Effector memory CD4-positive, alpha-beta T cell (primary cell): ENCODE results near the gene GDI2.
"Not testable (repeated sequence)": the region's sequence is repeated elsewhere in the genome, so short reads cannot be mapped to it uniquely, and the experiment has no call there.

ENCODE experiments used
- DNase-seq, 3 donors: peaks; one replicate each; pipeline ENCODE4 v3.0.0-alpha.2; 2020
- H3K27ac ChIP-seq: 2 replicates; pipeline ENCODE4 v1.7.0; 2013; ENCODE audit warnings: mild to moderate bottlenecking, low read length, moderate library complexity; ENCODE audit not compliant: insufficient read depth, poor library complexity, severe bottlenecking
- H3K27me3 ChIP-seq: replicated peaks from 2 replicates; pipeline ENCODE4 v1.7.0; 2013; ENCODE audit warnings: mild to moderate bottlenecking, low read length; ENCODE audit not compliant: insufficient read depth, control insufficient read depth, poor library complexity, severe bottlenecking
- H3K36me3 ChIP-seq: 2 replicates; pipeline ENCODE4 v1.7.0; 2013; ENCODE audit warnings: mild to moderate bottlenecking, low read length, moderate library complexity; ENCODE audit not compliant: control insufficient read depth, insufficient read depth
- H3K4me1 ChIP-seq: 2 replicates; pipeline ENCODE4 v1.7.0; 2013; ENCODE audit warnings: low read length, mild to moderate bottlenecking; ENCODE audit not compliant: control insufficient read depth, insufficient read depth, poor library complexity, severe bottlenecking
- H3K4me3 ChIP-seq: 2 replicates; pipeline ENCODE4 v1.7.0; 2013; ENCODE audit warnings: low read length, low read depth, mild to moderate bottlenecking; ENCODE audit not compliant: insufficient read depth, poor library complexity, severe bottlenecking
- H3K9me3 ChIP-seq: 2 replicates; pipeline ENCODE4 v1.7.0; 2013; ENCODE audit warnings: mild to moderate bottlenecking, low read length, moderate library complexity; ENCODE audit not compliant: control insufficient read depth

The GDI2 gene

DNA sequence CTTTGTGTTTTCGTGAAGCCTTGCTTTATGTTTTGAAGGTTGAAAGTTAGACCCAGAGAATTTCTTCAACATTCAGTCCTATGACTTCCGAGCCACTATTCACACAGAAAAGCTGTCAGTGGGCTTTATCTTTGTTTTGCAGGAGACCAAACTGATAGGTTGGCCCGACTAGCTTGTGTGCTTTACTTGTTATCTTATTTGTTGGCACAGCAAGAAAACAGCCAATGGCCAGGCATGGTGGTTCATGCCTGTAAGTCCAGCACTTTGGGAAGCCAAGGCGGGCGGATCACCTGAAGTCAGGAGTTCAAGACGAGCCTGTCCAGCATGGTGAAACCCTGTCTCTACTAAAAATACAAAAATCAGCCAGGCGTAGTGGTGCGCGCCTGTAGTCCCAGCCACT is 16.0 kb upstream of the GDI2 start:
- Histone ChIP-seq H3K27me3 (no peaks in the 10 kb centered on the region), H3K36me3 (no peaks in the 10 kb centered on the region), H3K4me3 (no peak overlapping the region), H3K27ac (no peak overlapping the region), H3K4me1 (no peaks in the 10 kb centered on the region), H3K9me3 (no peaks in the 10 kb centered on the region)
- no peak for DNase-seq

DNA sequence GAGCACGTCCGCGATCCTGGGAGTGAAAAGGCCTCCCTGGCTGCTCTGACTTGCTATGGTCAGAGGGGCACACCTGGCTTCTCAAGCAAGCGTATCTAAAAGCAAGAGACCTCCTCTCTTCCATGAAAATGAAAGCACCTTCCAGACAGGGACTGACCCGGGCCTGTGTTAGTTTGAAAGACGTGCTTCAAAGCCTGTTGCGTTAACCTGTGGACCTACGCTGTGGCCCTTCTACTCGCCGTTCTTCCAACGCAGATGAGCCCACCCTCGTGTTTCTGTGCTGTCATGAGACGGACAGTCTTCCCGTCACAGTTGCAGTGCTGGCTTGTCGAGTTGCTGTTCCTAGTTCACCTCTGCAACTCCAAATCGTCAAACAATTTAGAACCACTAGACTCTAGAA is 15.5 kb upstream of the GDI2 start:
- Histone ChIP-seq H3K27ac (no peak overlapping the region), H3K4me1 (no peaks in the 10 kb centered on the region), H3K9me3 (no peaks in the 10 kb centered on the region)

DNA sequence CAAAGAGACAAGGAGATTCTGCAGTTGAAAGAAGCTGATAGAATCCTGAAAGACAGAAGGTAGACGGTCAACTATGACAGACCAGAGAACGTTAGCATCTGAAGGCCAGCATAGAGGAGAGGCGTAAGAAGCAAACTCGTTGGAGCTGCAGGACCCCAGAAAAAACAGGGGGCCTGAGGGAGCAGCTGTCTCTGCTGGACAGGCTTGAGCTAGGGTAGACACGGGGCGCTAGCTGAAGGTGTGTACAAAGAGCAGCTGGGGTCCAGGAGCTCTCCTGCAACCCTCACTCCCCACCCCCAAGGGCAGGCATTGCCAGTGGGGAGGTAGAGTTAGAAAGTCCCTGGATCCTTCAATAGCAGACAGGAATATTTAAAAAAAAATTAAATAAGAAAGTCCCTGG is 14.6 kb upstream of the GDI2 start:
- no peak overlapping the region for H3K27ac ChIP-seq
- H3K9me3 ChIP-seq: no peaks in the 10 kb centered on the region
- H3K4me3 ChIP-seq: no peak overlapping the region
- no peaks in the 10 kb centered on the region for H3K27me3 ChIP-seq
- DNase-seq: no peak
- no peaks in the 10 kb centered on the region for H3K4me1 ChIP-seq
- no peaks in the 10 kb centered on the region for H3K36me3 ChIP-seq

More for the DNA sequence above, 15.5 kb upstream of the GDI2 start:
- DNase-seq: no peak
- Histone ChIP-seq H3K4me3 (no peak overlapping the region), H3K36me3 (no peaks in the 10 kb centered on the region), H3K27me3 (no peaks in the 10 kb centered on the region)

DNA sequence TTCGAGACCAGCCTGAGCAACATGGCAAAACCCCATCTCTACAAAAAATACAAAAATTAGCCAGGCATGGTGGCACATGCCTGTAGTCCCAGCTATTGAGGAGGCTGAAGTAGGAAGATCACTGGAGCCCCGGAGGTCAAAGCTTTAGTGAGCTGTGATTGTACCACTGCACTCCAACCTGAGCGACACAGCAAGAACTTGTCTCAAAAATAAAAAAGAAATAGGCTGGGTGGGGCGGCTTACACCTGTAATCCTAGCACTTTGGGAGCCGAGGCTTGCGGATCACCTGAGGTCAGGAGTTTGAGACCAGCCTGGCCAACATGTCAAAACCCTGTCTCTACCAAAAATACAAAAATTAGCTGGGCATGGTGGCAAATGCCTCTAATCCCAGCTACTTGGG is 13.3 kb upstream of the GDI2 start:
- H3K9me3 ChIP-seq, H3K4me3 ChIP-seq, H3K4me1 ChIP-seq, H3K36me3 ChIP-seq, H3K27me3 ChIP-seq, H3K27ac ChIP-seq, DNase-seq: not testable (repeated sequence)

DNA sequence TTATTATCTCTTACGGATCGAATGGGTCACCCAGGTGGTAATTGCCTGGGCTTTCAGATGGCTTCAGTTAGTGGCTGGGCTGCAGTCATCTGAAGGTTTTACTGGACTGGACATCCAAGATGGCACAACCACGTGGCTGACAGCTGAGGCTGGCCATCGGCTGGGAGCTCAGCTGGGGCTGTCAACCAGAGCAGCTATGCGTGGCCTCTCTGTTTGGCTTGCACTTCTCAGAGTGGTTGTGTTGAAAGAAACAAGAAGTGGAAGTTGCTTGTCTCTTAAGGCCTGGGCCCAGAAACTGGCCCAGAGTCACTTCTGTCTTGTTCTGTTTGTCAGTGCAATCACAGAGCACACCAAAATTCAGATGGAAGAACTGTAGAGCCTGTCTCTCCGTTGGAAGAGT is 5.7 kb upstream of the GDI2 start:
- Histone ChIP-seq H3K9me3 (no peaks in the 10 kb centered on the region), H3K27ac (no peak overlapping the region), H3K4me3 (no peak overlapping the region), H3K4me1 (peaks cover 9% of the 10 kb centered on the region), H3K27me3 (no peaks in the 10 kb centered on the region), H3K36me3 (no peaks in the 10 kb centered on the region)
- DNase-seq: no peak

DNA sequence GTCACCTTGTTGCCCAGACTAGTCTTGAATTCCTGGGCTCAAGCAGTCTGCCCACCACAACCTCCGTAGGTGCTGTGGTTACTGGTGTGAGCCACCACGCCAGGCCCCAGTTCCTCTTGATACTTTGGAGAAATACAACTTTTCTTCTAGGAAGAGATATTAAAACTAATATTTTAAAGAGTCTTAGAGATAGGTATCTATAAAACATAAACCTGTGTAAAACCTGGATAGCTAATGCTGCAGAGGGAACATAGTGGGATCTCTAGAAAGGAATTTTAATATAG is 4.8 kb upstream of the GDI2 start:
- DNase-seq: no peak
- no peak overlapping the region for H3K4me3 ChIP-seq
- H3K4me1 ChIP-seq: peaks cover 9% of the 10 kb centered on the region
- H3K27me3 ChIP-seq: no peaks in the 10 kb centered on the region
- H3K9me3 ChIP-seq: no peaks in the 10 kb centered on the region
- H3K27ac ChIP-seq: no peak overlapping the region
- H3K36me3 ChIP-seq: no peaks in the 10 kb centered on the region

DNA sequence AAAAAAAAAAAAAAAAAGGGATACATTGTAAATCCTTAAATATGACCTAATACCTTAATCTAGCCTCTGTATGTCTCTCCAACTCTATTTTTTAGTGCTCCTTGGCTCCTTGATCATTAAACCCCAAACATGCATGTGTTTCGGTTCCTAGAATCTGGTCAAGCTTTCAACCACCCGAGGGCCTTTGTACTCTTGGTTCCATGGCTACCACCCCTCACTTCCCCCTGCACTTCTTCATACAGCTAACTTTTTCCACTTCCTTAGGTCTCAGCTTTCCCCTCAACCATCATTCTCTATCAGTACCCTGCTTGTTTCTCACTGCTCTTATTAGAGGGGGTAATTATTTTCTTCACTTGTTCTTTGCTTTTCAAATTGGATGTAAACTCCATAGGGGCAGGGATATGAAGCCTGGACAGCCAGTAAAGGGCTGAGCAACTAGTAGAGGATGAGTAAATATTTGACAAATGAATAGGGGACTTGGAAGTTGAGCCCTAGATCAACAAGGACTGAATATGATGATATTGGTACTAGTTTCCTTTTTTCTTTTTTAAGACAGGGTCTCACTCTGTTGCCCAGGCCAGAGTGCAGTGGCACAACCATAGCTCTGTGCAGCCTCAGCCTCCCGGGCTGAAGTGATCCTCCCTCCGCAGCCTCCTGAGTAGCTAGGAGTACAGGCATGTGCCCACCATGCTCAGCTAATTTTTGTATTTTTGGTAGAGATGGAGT is 4.3 kb upstream of the GDI2 start:
- Histone ChIP-seq H3K9me3 (no peaks in the 10 kb centered on the region), H3K36me3 (no peaks in the 10 kb centered on the region), H3K27ac (no peak overlapping the region), H3K4me3 (no peak overlapping the region), H3K27me3 (no peaks in the 10 kb centered on the region), H3K4me1 (peaks cover 9% of the 10 kb centered on the region)
- no peak for DNase-seq

DNA sequence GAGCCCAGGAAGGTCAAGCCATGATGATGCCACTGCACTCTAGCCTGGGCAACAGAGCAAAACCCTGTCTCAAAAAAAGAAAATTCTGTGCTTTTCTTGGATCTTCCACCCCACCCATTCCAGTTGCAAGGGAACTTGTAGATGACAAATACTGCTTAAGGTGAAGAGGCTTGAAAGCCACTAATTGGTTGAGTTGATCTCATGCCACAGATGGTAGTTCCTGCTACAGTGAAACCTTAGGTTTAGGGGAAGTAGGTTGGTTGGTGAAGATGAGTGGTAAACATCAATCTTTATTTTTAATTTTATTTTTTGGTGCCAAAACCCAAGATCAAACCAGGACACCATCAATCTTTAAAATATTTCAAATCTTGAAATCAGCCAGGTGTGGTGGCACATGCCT is 2.9 kb upstream of the GDI2 start:
- Histone ChIP-seq H3K27me3 (no peaks in the 10 kb centered on the region), H3K27ac (no peak overlapping the region), H3K4me3 (no peak overlapping the region), H3K9me3 (no peaks in the 10 kb centered on the region), H3K36me3 (no peaks in the 10 kb centered on the region), H3K4me1 (peaks cover 9% of the 10 kb centered on the region)
- DNase-seq: no peak

DNA sequence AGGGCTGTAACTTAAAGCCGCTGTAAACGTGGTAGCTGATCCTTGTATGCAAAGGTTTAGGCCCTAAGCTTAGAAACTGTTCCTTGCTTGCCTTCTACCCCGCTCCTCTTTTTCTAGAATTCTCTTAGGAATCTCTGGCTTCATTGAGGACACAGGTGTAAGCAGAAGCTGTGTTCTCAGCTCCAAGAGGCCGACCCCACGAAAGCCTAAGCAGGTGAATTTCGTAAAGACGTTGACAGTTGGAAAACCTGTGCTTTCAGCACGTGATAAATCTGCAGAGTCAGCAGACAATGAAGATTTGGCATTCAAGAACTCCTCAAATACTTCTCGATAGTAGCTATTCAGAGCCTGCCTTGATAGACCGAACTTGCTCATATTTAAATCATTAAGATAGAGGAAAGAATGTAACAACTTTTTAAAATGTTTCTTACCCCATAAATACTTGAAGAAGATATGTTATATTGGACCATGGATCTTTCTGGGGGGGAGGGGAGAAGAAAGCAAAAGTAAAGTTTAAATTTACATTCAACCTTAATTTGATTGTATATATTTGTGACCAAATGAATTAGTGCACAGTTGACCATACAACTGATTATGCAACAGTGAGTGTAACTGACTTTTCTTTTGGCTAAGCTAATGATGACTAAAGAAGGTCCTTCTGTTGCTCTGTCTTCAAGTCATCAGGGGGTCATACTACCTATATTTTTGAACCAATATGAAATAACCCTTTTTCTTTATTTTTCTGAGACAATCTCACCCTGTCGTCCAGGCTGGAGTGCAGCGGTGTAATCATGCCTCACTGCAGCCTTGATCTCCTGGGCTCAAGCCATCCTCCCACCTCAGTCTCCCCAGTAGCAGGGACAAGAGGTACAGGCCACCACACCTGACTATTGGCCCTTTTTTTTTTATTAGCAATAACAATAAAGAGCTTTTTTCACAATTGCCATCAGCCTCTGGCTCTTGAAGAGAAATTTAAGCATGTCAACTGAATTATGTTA is 1.2 kb upstream of the GDI2 start:
- Histone ChIP-seq H3K4me3 (peak overlapping the region; percentile 99), H3K36me3 (no peaks in the 10 kb centered on the region), H3K27me3 (no peaks in the 10 kb centered on the region), H3K9me3 (no peaks in the 10 kb centered on the region), H3K27ac (peak overlapping the region; percentile 97), H3K4me1 (peaks cover 19% of the 10 kb centered on the region)
- DNase-seq: no peak

DNA sequence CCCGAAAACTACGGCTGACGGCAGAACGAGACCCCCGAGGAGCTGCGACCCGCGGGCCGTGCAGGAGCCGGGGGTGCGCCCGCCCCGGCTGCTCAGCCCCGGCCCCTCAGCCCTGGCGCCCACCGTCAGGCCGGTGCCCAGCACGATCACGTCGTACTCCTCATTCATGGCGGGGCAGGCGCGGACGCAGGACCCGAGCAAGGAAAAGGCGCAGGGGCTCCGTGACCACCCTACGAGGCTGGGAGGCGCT is 218 bp downstream of the GDI2 start:
- Histone ChIP-seq H3K27me3 (no peaks in the 10 kb centered on the region), H3K4me1 (peaks cover 22% of the 10 kb centered on the region), H3K27ac (peak overlapping the region; percentile 97), H3K36me3 (no peaks in the 10 kb centered on the region), H3K4me3 (peak overlapping the region; percentile 99), H3K9me3 (no peaks in the 10 kb centered on the region)
- no peak for DNase-seq
